OCI-LY7 (cell line): ENCODE measurements around the gene SHROOM3. TPM values are rescaled to one million over a fixed set of nuclear protein-coding genes. Genes with fewer than 3 reads are reported as not detected.

Experiments used
- BruUV-seq: library from RNA; stranded (reverse); fragments of 400-500 nt; replicated peaks from 2 replicates; lab custom pipeline; 2021; lab: Mats Ljungman, UMichigan
- CTCF ChIA-PET: fragments of 300-600 bp; sonication (Branson Sonifier 250); formaldehyde crosslinking; loops from one replicate; lab custom pipeline; 2022; ENCODE audit warnings: antibody characterized with exemption; ENCODE audit not compliant: unreplicated experiment; lab: Charles Lee
- POLR2A ChIA-PET: fragments of 300-600 bp; sonication (Branson Sonifier 250); formaldehyde crosslinking; loops from one replicate; lab custom pipeline; 2022; ENCODE audit warnings: antibody characterized with exemption; lab: Charles Lee
- DNase-seq: peaks from one replicate; pipeline ENCODE4 v3.0.0-alpha.2; 2015; ENCODE audit warnings: low spot score
- H2AFZ ChIP-seq: fragments of 200-600 bp; sonication (generic), shearing (Covaris generic); 2 replicates; pipeline ENCODE4 v1.6.1; 2014; ENCODE audit warnings: mild to moderate bottlenecking, antibody characterized with exemption, low read length, moderate library complexity
- H3K27ac ChIP-seq: fragments of 200-600 bp; sonication (generic); 2 replicates; pipeline ENCODE4 v1.5.1; 2014; ENCODE audit warnings: mixed run types, low read depth, mild to moderate bottlenecking, moderate library complexity, low read length, inconsistent platforms; ENCODE audit not compliant: poor library complexity, severe bottlenecking
- H3K36me3 ChIP-seq: fragments of 200-600 bp; sonication (generic); 2 replicates; pipeline ENCODE4 v1.6.1; 2014; ENCODE audit warnings: mild to moderate bottlenecking, antibody characterized with exemption, low read length, moderate library complexity, mixed read lengths; ENCODE audit not compliant: insufficient read depth
- H3K4me1 ChIP-seq: fragments of 200-600 bp; sonication (generic); 2 replicates; pipeline ENCODE4 v1.5.1; 2014; ENCODE audit warnings: mild to moderate bottlenecking, low read length; ENCODE audit not compliant: insufficient read depth, poor library complexity, severe bottlenecking
- H3K4me2 ChIP-seq: fragments of 200-600 bp; sonication (generic); 2 replicates; pipeline ENCODE4 v1.6.1; 2014; ENCODE audit warnings: mild to moderate bottlenecking, low read length
- H3K4me3 ChIP-seq: fragments of 200-600 bp; sonication (generic); 2 replicates; pipeline ENCODE4 v1.5.1; 2014; ENCODE audit warnings: mild to moderate bottlenecking, low read depth, low read length; ENCODE audit not compliant: poor library complexity, severe bottlenecking
- H3K79me2 ChIP-seq: fragments of 200-600 bp; sonication (generic); 2 replicates; pipeline ENCODE4 v1.6.1; 2016; ENCODE audit warnings: low read depth, mild to moderate bottlenecking, low read length, moderate library complexity, mixed read lengths; ENCODE audit not compliant: insufficient read depth
- H3K9me2 ChIP-seq: fragments of 200-600 bp; sonication (generic); 2 replicates; pipeline ENCODE4 v1.6.1; 2016; ENCODE audit warnings: mild to moderate bottlenecking, low read length, mixed read lengths; ENCODE audit not compliant: insufficient read depth
- H3K9me3 ChIP-seq: fragments of 200-600 bp; sonication (generic); 2 replicates; pipeline ENCODE4 v1.6.1; 2014; ENCODE audit warnings: mild to moderate bottlenecking, mixed run types, low read length, mixed read lengths
- H4K20me1 ChIP-seq: fragments of 200-600 bp; sonication (generic); 2 replicates; pipeline ENCODE4 v1.6.1; 2014; ENCODE audit warnings: mild to moderate bottlenecking, antibody characterized with exemption, low read length, moderate library complexity, mixed read lengths; ENCODE audit not compliant: insufficient read depth
- EZH2phosphoT487 ChIP-seq: fragments of 200-600 bp; sonication (generic); IDR thresholded peaks from 2 replicates; pipeline ENCODE4 v1.6.1; 2018; ENCODE audit warnings: low read depth, borderline replicate concordance, mild to moderate bottlenecking, mixed run types, antibody characterized with exemption, low read length, moderate library complexity, mixed read lengths
- intact Hi-C: fragments of 100-400 bp; cut with micrococcal nuclease; formaldehyde crosslinking; loops from one replicate; pipeline ENCODE4 v1.10.0; 2022; ENCODE audit not compliant: unreplicated experiment
- total RNA-seq, 2 experiments: library from RNA; depleted of rRNA in 1 of 2; stranded (reverse); fragments of >200 nt in 1 of 2; shearing (Covaris generic) in 1 of 2; gene quantifications; 2 replicates each; pipeline ENCODE4 v1.2.3, GENCODE V29; 2014 to 2022
- TF ChIP-seq, protein P1 (sequence below): fragments of 200-600 bp; sonication (generic); conservative IDR thresholded peaks from 2 replicates; pipeline ENCODE4 v1.5.1; 2014; ENCODE audit warnings: mild to moderate bottlenecking, antibody characterized with exemption, low read length, moderate library complexity, mixed read lengths

Gene SHROOM3
- total RNA-seq, 2 experiments from 2014 or later: not detected

DNA sequence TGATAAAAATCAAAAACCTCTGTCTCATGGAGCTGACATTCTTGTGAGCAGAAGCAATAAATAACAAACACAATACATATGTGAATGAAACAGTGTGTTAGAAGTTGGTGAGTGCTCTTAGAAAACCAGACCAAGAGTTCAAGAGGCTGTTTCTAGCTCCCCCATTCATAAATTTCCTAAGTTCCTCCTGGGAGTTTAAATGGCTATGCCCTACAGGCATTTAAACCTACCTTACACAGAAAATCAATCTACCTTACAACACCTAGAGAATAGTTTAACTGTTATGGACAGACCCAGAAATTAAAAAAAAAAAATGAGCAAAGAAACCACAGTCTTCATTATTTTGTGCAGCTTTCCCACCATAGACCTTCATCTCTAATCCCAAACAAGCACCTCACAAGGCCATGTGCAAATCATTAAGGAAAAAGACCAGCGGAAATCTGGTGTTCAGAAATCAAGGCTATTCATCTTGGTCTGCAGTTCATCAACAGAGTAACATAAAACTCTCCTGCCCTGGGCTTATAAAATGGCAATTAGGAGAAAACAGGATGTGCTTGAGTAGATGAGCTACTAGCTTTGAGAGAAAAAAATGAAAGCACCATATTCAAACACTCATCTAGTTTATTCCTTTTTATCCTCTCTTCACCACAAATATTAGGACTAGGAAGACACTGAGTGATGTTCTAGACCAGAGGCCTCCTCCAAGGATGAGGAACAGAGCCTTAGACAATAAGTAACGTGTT, 147.2 kb downstream of the SHROOM3 start:
- no peak overlapping the region for H3K4me2 ChIP-seq
- no peak overlapping the region for H3K4me3 ChIP-seq
- ChIA-PET CTCF (no interaction called here), POLR2A (no interaction called here)
- no peaks in the 10 kb centered on the region for H3K79me2 ChIP-seq
- BruUV-seq: no TSS peak
- no peak for DNase-seq
- H4K20me1 ChIP-seq: no peaks in the 10 kb centered on the region; the same call in 1 of the 2 replicates
- no peaks in the 10 kb centered on the region for H3K4me1 ChIP-seq
- intact Hi-C loops: no loop called here
- H3K9me2 ChIP-seq: no peaks in the 10 kb centered on the region
- H3K9me3 ChIP-seq: no peaks in the 10 kb centered on the region
- no peak overlapping the region for H3K27ac ChIP-seq
- H2AFZ ChIP-seq: no peak overlapping the region
- TF ChIP-seq EZH2phosphoT487: no peak
- TF ChIP-seq, protein P1, sequence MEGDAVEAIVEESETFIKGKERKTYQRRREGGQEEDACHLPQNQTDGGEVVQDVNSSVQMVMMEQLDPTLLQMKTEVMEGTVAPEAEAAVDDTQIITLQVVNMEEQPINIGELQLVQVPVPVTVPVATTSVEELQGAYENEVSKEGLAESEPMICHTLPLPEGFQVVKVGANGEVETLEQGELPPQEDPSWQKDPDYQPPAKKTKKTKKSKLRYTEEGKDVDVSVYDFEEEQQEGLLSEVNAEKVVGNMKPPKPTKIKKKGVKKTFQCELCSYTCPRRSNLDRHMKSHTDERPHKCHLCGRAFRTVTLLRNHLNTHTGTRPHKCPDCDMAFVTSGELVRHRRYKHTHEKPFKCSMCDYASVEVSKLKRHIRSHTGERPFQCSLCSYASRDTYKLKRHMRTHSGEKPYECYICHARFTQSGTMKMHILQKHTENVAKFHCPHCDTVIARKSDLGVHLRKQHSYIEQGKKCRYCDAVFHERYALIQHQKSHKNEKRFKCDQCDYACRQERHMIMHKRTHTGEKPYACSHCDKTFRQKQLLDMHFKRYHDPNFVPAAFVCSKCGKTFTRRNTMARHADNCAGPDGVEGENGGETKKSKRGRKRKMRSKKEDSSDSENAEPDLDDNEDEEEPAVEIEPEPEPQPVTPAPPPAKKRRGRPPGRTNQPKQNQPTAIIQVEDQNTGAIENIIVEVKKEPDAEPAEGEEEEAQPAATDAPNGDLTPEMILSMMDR: no peak
- no peaks in the 10 kb centered on the region for H3K36me3 ChIP-seq

- no peaks in the 10 kb centered on the region for H3K79me2 ChIP-seq
- H3K4me1 ChIP-seq: no peaks in the 10 kb centered on the region
- ChIA-PET POLR2A (no interaction called here), CTCF (no interaction called here)
- H3K36me3 ChIP-seq: no peaks in the 10 kb centered on the region
- no peak overlapping the region for H3K27ac ChIP-seq
- BruUV-seq: no TSS peak
- H2AFZ ChIP-seq: no peak overlapping the region
- no peak overlapping the region for H3K4me3 ChIP-seq
- H3K9me2 ChIP-seq: no peaks in the 10 kb centered on the region
- no peak for TF ChIP-seq EZH2phosphoT487
- TF ChIP-seq, protein P1: no peak
- H3K4me2 ChIP-seq: no peak overlapping the region
- intact Hi-C loops: no loop called here
- no peaks in the 10 kb centered on the region; the same call in 1 of the 2 replicates for H4K20me1 ChIP-seq
- H3K9me3 ChIP-seq: no peaks in the 10 kb centered on the region
- no peak for DNase-seq
Measured at GRCh38 chr4:76582817-76583087, 147.7 kb downstream of the SHROOM3 start.
